ENCODE measurements around the gene TUSC7.

Gene TUSC7

DNA sequence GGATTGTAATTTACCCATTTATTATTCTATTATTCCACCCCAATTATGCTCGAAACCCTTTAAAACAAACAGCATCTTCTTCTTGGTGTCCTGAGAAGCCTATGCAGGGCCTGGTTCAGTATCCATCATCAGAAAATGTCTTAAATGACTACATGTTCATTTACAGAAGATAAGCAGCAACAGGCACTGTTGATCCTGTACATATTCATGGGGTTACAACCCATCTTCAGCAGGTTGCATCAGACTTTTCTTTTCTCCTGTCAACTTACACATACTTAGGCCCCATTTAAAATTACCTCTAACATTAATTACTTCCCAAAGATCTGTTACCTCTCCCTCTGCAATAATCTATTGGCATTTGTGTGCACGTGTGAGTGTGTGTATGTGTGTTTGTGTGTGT, 18.9 kb downstream of the TUSC7 start:
- DNase-seq (ENCODE audit: low read depth in 1 of 2, low spot score in 1 of 2) = no peak
- no peak for TF ChIP-seq JUND (IDR thresholded peaks at IDR 0.05; ENCODE audit: low read depth)
- in situ Hi-C loops (cut with HindIII; ENCODE audit: low pct_unique_long_range_greater_than_20kb, low sequenced_read_pairs) = no loop called here

DNA sequence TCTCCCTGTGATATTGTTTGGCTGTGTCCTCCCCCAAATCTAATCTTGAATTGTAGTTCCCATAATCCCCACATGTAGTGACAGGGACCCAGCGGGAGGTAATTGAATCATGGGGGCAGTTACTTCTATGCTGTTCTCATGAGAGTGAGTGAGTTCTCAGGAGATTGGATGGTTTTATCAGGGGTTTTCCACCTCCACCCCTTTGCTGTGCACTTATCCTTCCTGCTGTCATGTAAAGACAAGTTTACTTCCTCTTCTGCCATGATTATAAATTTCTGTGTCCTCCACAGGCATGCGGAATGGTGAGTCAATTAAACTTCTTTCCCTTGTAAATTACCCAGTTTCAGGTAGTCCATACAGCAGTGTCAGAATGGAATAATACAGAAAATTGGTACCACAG, 24.7 kb downstream of the TUSC7 start:
- no peak for TF ChIP-seq JUND (IDR thresholded peaks at IDR 0.05; ENCODE audit: low read depth)
- in situ Hi-C loops (cut with HindIII; ENCODE audit: low pct_unique_long_range_greater_than_20kb, low sequenced_read_pairs) = no loop called here
- DNase-seq (ENCODE audit: low read depth in 1 of 2, low spot score in 1 of 2) = no peak

DNA sequence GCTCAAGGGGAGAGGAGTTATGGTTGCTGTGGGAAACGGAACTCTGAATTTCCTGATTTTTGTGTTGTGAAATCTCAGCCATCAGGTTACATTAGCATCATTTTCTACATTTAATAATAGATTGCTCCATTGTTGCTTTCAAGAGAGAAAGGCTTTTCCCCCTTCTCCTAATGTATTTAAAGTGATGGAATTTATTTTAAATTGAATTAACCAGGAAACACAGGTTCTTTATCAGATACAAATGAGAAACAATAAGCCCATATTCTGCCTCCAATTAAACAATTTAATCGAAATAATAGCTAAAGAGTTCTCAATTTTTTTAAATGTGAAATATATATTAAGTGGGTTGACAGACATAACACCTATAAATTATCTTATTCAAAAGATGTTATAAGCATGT, 30.1 kb downstream of the TUSC7 start:
- no peak for TF ChIP-seq JUND (IDR thresholded peaks at IDR 0.05; ENCODE audit: low read depth)
- no peak for DNase-seq (ENCODE audit: low read depth in 1 of 2, low spot score in 1 of 2)
- in situ Hi-C loops (cut with HindIII; ENCODE audit: low pct_unique_long_range_greater_than_20kb, low sequenced_read_pairs) = no loop called here

DNA sequence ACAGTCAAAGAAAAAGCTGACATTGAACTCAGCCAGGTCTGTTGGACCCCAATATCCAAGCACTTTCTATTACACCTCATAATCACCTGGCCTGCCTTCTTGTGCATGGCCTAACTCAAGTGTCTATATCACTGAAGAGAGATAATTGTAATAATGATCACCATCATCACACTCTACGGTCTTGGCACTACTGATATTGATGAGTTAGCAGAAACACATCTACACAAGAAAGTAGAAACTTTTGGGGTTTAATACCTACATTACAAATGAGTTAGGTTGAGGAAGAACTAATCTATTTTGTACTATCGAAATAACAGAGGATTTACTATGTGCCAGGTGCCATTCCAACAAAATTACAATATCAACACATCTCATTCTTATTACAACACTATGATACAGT, 30.7 kb downstream of the TUSC7 start:
- TF ChIP-seq JUND (IDR thresholded peaks at IDR 0.05; ENCODE audit: low read depth) = no peak
- DNase-seq (ENCODE audit: low read depth in 1 of 2, low spot score in 1 of 2) = no peak
- in situ Hi-C loops (cut with HindIII; ENCODE audit: low pct_unique_long_range_greater_than_20kb, low sequenced_read_pairs) = no loop called here

DNA sequence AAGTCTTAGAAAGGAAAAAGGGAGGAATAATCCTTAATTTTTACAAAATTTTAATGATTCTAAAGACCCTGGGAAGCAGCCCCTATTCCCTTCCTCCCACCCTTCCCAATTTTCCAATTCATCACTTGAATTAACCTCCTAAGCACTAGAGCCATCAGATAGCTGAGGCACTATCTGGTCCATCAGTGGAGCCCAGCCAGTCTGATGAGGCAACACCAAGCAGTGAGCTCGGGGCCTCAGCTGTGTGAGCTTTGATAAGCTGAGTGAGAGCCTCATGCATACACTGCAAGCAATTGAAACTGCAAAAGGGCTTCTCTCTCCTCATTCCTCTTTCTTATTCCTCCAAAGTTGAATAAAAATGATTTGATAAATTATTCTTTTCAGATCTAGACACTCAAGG, 31.9 kb downstream of the TUSC7 start:
- TF ChIP-seq JUND (IDR thresholded peaks at IDR 0.05; ENCODE audit: low read depth) = no peak
- no peak for DNase-seq (ENCODE audit: low read depth in 1 of 2, low spot score in 1 of 2)
- in situ Hi-C loops (cut with HindIII; ENCODE audit: low pct_unique_long_range_greater_than_20kb, low sequenced_read_pairs) = no loop called here

DNA sequence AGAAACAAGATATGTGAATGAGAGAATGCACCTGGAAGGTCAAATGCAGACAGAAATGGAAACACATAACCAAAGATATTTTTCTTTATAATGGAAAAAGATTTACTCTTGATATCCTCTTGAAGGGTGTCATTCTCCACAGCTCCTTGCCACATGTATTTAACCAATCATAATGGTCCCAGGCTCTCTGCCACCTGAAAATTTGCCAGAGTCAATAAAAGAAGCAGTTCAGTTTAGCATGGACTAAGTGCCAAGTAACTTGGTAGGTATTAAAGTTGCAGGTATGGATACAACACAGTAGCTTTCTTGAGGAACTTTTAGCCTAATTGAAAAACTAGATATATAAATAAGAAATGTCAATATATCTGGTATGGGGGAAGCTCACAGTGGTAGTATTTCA, 33.5 kb downstream of the TUSC7 start:
- in situ Hi-C loops (cut with HindIII; ENCODE audit: low pct_unique_long_range_greater_than_20kb, low sequenced_read_pairs) = no loop called here
- TF ChIP-seq JUND (IDR thresholded peaks at IDR 0.05; ENCODE audit: low read depth) = no peak

DNA sequence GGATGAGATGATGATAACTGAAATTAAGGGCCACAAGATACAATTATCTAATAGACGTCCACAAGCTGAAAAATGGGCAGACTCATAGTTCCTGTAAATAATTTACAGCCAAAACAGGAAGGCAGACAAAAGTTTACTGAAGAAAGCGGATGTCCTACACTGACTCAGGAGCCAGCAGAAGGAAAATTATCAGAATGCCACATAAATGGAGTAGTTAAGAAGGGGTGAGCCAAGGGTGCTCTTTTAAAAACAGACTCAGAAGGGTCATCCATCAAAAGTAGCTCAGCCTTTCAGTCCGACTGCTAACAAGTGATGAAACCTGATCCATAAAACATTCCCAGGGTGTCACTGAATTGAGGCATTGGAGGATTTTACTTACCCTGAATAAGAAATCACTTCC, 39.8 kb downstream of the TUSC7 start:
- DNase-seq (ENCODE audit: low read depth in 1 of 2, low spot score in 1 of 2) = no peak
- in situ Hi-C loops (cut with HindIII; ENCODE audit: low pct_unique_long_range_greater_than_20kb, low sequenced_read_pairs) = no loop called here
- no peak for TF ChIP-seq JUND (IDR thresholded peaks at IDR 0.05; ENCODE audit: low read depth)

More for the DNA sequence above, 33.5 kb downstream of the TUSC7 start:
- DNase-seq (ENCODE audit: low read depth in 1 of 2, low spot score in 1 of 2) = no peak

DNA sequence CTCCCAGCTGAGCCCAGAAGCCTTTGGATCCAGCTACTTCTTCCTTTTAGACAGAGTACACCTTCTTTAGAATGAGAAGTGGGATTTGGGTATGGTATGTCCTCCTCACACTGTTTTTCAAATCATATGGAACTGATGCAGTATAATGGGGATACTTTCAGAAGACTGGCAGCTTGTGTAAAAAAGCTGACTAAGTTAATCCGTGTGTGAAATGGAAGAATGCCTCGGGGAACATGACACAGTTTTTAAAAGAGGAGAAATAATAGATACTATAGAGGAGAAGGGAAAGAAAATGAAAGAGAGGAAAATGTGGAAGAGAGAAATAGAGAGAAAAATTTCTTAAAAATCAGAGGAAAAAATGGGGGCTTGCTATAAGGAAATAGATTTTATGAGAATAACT, 47.7 kb downstream of the TUSC7 start:
- TF ChIP-seq JUND (IDR thresholded peaks at IDR 0.05; ENCODE audit: low read depth) = no peak
- DNase-seq (ENCODE audit: low read depth in 1 of 2, low spot score in 1 of 2) = no peak
- in situ Hi-C loops (cut with HindIII; ENCODE audit: low pct_unique_long_range_greater_than_20kb, low sequenced_read_pairs) = no loop called here

DNA sequence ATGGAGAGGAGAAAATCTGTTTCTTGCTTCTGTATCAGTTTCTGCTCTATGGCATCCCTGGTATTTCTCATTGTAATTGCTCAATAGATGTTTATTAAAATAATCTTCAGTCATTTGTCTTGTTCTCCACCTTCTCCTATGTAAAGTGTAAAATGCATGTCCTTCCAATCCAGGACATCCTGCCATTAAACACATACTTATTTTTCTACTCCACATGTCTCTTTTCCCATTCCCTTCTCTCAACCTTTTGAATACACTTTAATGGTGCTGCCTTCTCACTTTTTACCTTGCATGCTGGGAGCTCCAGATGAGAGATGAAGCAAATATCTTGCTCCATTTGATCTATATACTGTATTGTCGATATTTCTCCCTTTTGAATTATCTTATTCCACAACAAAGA, 49.7 kb downstream of the TUSC7 start:
- no peak for DNase-seq (ENCODE audit: low read depth in 1 of 2, low spot score in 1 of 2)
- no peak for TF ChIP-seq JUND (IDR thresholded peaks at IDR 0.05; ENCODE audit: low read depth)
- in situ Hi-C loops (cut with HindIII; ENCODE audit: low pct_unique_long_range_greater_than_20kb, low sequenced_read_pairs) = no loop called here
